Progenitor cell of endocrine pancreas (in vitro differentiated cells): ENCODE results near the gene GADD45A. TPM values are rescaled to one million over a fixed set of nuclear protein-coding genes. Genes with fewer than 3 reads are reported as not detected.

Source experiments
- DNase-seq: peaks from one replicate; pipeline ENCODE4 v3.0.0; 2021; ENCODE audit warnings: low spot score; ENCODE audit not compliant: unreplicated experiment
- H3K27ac Mint-ChIP-seq: 2 replicates; pipeline ENCODE4 v1.8.0; 2021; ENCODE audit warnings: mild to moderate bottlenecking, moderate library complexity, mixed read lengths
- H3K27me3 Mint-ChIP-seq: 2 replicates; pipeline ENCODE4 v1.8.0; 2021; ENCODE audit warnings: mixed read lengths
- H3K36me3 Mint-ChIP-seq: 2 replicates; pipeline ENCODE4 v1.8.0; 2022; ENCODE audit warnings: mixed read lengths; ENCODE audit not compliant: insufficient read depth
- H3K4me1 Mint-ChIP-seq: 2 replicates; pipeline ENCODE4 v1.8.0; 2021; ENCODE audit warnings: low read depth, mixed read lengths
- H3K4me3 Mint-ChIP-seq: 2 replicates; pipeline ENCODE4 v1.8.0; 2021; ENCODE audit warnings: low read depth, mild to moderate bottlenecking, moderate library complexity, mixed read lengths
- H3K9me3 Mint-ChIP-seq: 2 replicates; pipeline ENCODE4 v1.8.0; 2021; ENCODE audit warnings: low read depth, mixed read lengths
- total RNA-seq: library from RNA; stranded (reverse); gene quantifications from 2 replicates; pipeline ENCODE4 v1.2.1, GENCODE V29; 2021
- TF ChIP-seq, protein P1 (sequence below): fragments of 200-600 bp; sonication (generic); IDR thresholded peaks from one replicate; pipeline ENCODE4 v1.5.0; 2021; ENCODE audit warnings: antibody characterized with exemption, mild to moderate bottlenecking; ENCODE audit not compliant: unreplicated experiment

GADD45A gene
- total RNA-seq, 1 donor from 2014 or later: 47.7 TPM

DNA sequence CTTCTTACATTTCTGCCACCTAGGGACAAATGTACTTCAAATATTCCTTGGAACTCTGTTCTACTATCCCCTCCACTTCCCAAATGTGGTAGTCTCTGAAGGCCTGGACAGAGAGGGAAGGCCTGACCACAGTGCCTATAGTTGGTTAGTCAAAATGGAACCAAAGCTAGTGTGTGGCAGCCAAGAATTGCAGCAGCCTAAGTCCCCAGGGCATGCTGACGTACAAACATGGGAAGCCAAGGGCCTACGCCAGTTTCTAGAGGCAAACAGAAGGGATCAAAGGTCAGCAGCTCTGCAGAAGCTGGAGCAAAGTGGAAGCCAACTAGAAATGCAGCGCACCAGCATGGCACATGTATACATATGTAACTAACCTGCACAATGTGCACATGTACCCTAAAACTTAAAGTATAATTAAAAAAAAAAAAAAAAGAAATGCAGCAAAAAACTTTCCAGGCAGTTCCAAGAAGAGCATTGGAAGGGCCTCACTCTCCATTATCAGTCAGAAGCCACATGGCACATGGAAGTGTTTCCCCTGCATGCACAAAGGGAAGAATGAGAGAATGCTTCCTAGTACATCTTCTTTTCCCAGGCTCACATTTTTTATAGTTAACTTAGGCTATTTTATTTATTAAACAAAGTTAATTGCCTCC is 39.4 kb upstream of the GADD45A start:
- peaks cover 5% of the 10 kb centered on the region for H3K4me1 Mint-ChIP-seq
- H3K9me3 Mint-ChIP-seq: no peaks in the 10 kb centered on the region
- TF ChIP-seq, protein P1, sequence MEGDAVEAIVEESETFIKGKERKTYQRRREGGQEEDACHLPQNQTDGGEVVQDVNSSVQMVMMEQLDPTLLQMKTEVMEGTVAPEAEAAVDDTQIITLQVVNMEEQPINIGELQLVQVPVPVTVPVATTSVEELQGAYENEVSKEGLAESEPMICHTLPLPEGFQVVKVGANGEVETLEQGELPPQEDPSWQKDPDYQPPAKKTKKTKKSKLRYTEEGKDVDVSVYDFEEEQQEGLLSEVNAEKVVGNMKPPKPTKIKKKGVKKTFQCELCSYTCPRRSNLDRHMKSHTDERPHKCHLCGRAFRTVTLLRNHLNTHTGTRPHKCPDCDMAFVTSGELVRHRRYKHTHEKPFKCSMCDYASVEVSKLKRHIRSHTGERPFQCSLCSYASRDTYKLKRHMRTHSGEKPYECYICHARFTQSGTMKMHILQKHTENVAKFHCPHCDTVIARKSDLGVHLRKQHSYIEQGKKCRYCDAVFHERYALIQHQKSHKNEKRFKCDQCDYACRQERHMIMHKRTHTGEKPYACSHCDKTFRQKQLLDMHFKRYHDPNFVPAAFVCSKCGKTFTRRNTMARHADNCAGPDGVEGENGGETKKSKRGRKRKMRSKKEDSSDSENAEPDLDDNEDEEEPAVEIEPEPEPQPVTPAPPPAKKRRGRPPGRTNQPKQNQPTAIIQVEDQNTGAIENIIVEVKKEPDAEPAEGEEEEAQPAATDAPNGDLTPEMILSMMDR: no peak
- no peak overlapping the region for H3K4me3 Mint-ChIP-seq
- no peak overlapping the region for H3K27ac Mint-ChIP-seq
- no peaks in the 10 kb centered on the region for H3K27me3 Mint-ChIP-seq
- DNase-seq: no peak
- no peaks in the 10 kb centered on the region for H3K36me3 Mint-ChIP-seq

GRCh38 chr1:67646145-67647035 is 38.6 kb upstream of the GADD45A start:
- no peaks in the 10 kb centered on the region for H3K27me3 Mint-ChIP-seq
- peaks cover 5% of the 10 kb centered on the region for H3K4me1 Mint-ChIP-seq
- no peak overlapping the region for H3K27ac Mint-ChIP-seq
- H3K9me3 Mint-ChIP-seq: no peaks in the 10 kb centered on the region
- TF ChIP-seq, protein P1: no peak
- H3K36me3 Mint-ChIP-seq: no peaks in the 10 kb centered on the region
- H3K4me3 Mint-ChIP-seq: no peak overlapping the region
- DNase-seq: no peak

- DNase-seq: no peak
- Mint-ChIP-seq H3K27ac (no peak overlapping the region), H3K36me3 (no peaks in the 10 kb centered on the region), H3K4me1 (peaks cover 5% of the 10 kb centered on the region), H3K27me3 (no peaks in the 10 kb centered on the region), H3K9me3 (no peaks in the 10 kb centered on the region), H3K4me3 (no peak overlapping the region)
- TF ChIP-seq, protein P1: no peak
Observed at GRCh38 chr1:67647036-67647798, 37.8 kb upstream of the GADD45A start.

DNA sequence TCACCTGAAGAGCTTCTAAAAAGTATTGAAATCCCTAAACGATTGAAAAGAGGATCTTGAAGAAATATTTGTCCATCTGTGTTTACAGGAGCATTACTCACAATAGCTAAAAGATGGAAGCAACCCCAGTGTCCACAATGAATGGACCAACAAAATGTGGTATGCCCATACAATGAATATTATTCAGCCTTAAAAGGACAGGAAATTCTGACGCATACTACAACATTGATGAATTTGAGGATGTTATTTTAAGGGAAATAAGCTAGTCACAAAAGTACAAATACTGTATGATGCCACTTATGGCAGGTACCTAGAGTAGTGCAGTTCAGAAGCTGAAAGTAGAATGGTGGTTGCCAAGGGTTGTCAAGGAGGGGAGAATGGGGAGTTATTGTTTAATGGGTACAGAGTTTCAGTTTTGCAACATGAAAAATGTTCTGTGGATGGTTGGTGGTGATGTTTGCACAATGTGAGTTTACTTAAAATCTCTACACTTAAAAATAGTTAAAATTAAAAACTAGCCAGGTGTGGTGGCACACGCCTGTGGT is 37.1 kb upstream of the GADD45A start:
- H3K4me1 Mint-ChIP-seq: peaks cover under 1% of the 10 kb centered on the region
- H3K27me3 Mint-ChIP-seq: no peaks in the 10 kb centered on the region
- H3K27ac Mint-ChIP-seq: no peak overlapping the region
- no peaks in the 10 kb centered on the region for H3K9me3 Mint-ChIP-seq
- no peak overlapping the region for H3K4me3 Mint-ChIP-seq
- H3K36me3 Mint-ChIP-seq: no peaks in the 10 kb centered on the region
- TF ChIP-seq, protein P1: no peak
- no peak for DNase-seq
